Measurements from ENCODE around the gene VMP1. TPM values are rescaled to one million over a fixed set of nuclear protein-coding genes. Genes with fewer than 3 reads are reported as not detected.

Gene VMP1
- total and polyA plus RNA-seq, 2 of the 13 experiments (the other 11 are each of a cell fraction or from before 2014, with no cell fraction given): 186 to 271 TPM

DNA sequence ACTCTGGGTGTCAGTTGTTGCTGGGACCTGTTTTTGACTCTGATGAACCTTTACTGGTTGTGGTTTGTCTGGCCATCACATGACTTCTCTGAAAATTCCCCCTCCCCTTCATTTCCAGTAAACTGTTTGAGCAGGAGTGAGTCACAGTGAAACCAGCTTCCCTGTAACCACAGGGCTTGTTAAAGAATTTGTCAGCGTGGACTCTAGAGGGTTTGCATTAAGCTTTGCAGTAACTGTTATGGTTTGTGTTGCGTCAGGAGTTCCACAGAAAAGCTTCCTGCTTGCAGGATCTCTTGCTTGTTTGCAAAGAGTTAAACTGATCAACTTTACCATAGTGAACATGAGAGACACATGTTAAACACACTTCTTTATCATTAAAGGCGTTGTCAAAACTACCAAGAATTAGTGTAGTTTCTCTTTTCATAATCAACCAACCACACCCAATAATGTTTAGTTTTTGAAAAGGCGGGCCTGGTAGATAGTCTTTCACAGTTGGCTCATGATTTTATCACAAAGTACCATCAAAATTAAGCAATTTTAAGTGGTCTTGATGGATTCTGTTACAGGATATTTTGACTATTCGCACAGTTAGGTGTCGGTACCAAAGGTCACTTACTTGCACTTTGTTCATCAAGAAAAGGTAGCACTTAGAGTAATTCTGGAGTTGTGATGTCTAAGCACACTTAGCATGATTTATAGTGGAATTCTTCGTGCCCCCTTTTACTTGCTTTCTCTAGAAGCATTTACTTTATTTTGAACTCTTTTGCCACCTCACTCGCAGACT lies 79.3 kb downstream of the VMP1 start (continued):
- TF ChIP-seq, protein P1, sequence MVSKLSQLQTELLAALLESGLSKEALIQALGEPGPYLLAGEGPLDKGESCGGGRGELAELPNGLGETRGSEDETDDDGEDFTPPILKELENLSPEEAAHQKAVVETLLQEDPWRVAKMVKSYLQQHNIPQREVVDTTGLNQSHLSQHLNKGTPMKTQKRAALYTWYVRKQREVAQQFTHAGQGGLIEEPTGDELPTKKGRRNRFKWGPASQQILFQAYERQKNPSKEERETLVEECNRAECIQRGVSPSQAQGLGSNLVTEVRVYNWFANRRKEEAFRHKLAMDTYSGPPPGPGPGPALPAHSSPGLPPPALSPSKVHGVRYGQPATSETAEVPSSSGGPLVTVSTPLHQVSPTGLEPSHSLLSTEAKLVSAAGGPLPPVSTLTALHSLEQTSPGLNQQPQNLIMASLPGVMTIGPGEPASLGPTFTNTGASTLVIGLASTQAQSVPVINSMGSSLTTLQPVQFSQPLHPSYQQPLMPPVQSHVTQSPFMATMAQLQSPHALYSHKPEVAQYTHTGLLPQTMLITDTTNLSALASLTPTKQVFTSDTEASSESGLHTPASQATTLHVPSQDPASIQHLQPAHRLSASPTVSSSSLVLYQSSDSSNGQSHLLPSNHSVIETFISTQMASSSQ (IDR thresholded peaks at IDR 0.05; ENCODE audit: low read depth): peak; percentile 88
- TF ChIP-seq, protein P1 (CRISPR knock-in tag; IDR thresholded peaks at IDR 0.05; ENCODE audit: borderline replicate concordance): peak; percentile 96
- TF ChIP-seq, protein P2, sequence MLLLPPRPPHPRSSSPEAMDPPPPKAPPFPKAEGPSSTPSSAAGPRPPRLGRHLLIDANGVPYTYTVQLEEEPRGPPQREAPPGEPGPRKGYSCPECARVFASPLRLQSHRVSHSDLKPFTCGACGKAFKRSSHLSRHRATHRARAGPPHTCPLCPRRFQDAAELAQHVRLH (CRISPR knock-in tag; IDR thresholded peaks at IDR 0.05; ENCODE audit: borderline replicate concordance, low read depth): peak; percentile 100
- no peak for TF ChIP-seq ZNF136 (CRISPR knock-in tag; IDR thresholded peaks at IDR 0.05; ENCODE audit: low read depth)
- TF ChIP-seq SAP130 (CRISPR knock-in tag; IDR thresholded peaks at IDR 0.05; ENCODE audit: low read depth): peak; percentile 97
- no peak for TF ChIP-seq PRMT3 (CRISPR knock-in tag; IDR thresholded peaks at IDR 0.05; ENCODE audit: borderline replicate concordance, low read depth)
- no peak for TF ChIP-seq TCF12 (IDR thresholded peaks at IDR 0.05)
- 0 out of 2 replicates have a peak, but pooled peaks have one; percentile 49 for TF ChIP-seq TCF12 (CRISPR knock-in tag; IDR thresholded peaks at IDR 0.05)
- no peak for TF ChIP-seq CHCHD3 (CRISPR knock-in tag; IDR thresholded peaks at IDR 0.05)
- peak; percentile 92; the same call in 1 of the 2 replicates for TF ChIP-seq RXRA (CRISPR knock-in tag; IDR thresholded peaks at IDR 0.05)
- TF ChIP-seq, protein P3, sequence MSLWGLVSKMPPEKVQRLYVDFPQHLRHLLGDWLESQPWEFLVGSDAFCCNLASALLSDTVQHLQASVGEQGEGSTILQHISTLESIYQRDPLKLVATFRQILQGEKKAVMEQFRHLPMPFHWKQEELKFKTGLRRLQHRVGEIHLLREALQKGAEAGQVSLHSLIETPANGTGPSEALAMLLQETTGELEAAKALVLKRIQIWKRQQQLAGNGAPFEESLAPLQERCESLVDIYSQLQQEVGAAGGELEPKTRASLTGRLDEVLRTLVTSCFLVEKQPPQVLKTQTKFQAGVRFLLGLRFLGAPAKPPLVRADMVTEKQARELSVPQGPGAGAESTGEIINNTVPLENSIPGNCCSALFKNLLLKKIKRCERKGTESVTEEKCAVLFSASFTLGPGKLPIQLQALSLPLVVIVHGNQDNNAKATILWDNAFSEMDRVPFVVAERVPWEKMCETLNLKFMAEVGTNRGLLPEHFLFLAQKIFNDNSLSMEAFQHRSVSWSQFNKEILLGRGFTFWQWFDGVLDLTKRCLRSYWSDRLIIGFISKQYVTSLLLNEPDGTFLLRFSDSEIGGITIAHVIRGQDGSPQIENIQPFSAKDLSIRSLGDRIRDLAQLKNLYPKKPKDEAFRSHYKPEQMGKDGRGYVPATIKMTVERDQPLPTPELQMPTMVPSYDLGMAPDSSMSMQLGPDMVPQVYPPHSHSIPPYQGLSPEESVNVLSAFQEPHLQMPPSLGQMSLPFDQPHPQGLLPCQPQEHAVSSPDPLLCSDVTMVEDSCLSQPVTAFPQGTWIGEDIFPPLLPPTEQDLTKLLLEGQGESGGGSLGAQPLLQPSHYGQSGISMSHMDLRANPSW (CRISPR knock-in tag; IDR thresholded peaks at IDR 0.05; ENCODE audit: borderline replicate concordance): peak; percentile 95; the same call in 1 of the 2 replicates
- no peak for TF ChIP-seq EED (CRISPR knock-in tag; IDR thresholded peaks at IDR 0.05)
- peak; percentile 64; the same call in 1 of the 2 replicates for TF ChIP-seq BORCS8-MEF2B (CRISPR knock-in tag; IDR thresholded peaks at IDR 0.05)
- TF ChIP-seq ZMAT3 (CRISPR knock-in tag; conservative IDR thresholded peaks at IDR 0.05): peak; percentile 91
- TF ChIP-seq ZMYM2 (CRISPR knock-in tag; IDR thresholded peaks at IDR 0.05): no peak
- peak; percentile 88; the same call in 1 of the 2 replicates for TF ChIP-seq SIN3A (IDR thresholded peaks at IDR 0.05; ENCODE audit: borderline replicate concordance, low read depth, low read length)
- TF ChIP-seq TAF1 (CRISPR knock-in tag; IDR thresholded peaks at IDR 0.05): peak; percentile 81; the same call in 1 of the 2 replicates
